PFSK-1 (cell line): ENCODE measurements around the gene LOC128125822.

Experiments used
- FOXP2 ChIP-seq: optimal IDR thresholded peaks from 2 replicates; pipeline ENCODE3; 2011; ENCODE audit warnings: borderline replicate concordance, control low read depth, inconsistent platforms; ENCODE audit not compliant: insufficient read depth; ENCODE audit errors: extremely low read length, extremely low read depth
- POLR2AphosphoS5 ChIP-seq: IDR thresholded peaks from 2 replicates; pipeline ENCODE4 v1.6.1; 2012; ENCODE audit warnings: low read depth, mild to moderate bottlenecking, control low read depth, low read length, moderate library complexity
- REST ChIP-seq, 2 experiments: IDR thresholded peaks; 2 replicates each; pipeline versions ENCODE4 v1.6.1 to v1.8.0; 2011 to 2012; ENCODE audit warnings: low read depth in 2 of 2, low read length in 2 of 2, control low read depth in 1 of 2, inconsistent platforms in 1 of 2, mild to moderate bottlenecking in 1 of 2, moderate library complexity in 1 of 2; ENCODE audit not compliant: insufficient read depth in 1 of 2
- SIN3A ChIP-seq: IDR thresholded peaks from 2 replicates; pipeline ENCODE4 v1.6.1; 2012; ENCODE audit warnings: mild to moderate bottlenecking, low read length, moderate library complexity, borderline replicate concordance; ENCODE audit not compliant: insufficient read depth
- TAF1 ChIP-seq: IDR thresholded peaks from 2 replicates; pipeline ENCODE4 v1.6.1; 2012; ENCODE audit warnings: low read length, control low read depth, borderline replicate concordance; ENCODE audit not compliant: insufficient read depth

GRCh38 chr6:63572747-63573075, 431 bp downstream of the LOC128125822 start:
- TF ChIP-seq REST (IDR thresholded peaks at IDR 0.05; ENCODE audit: insufficient read depth in 1 of 2, low read depth in 2 of 2, low read length in 2 of 2) (no peak), POLR2AphosphoS5 (no peak), TAF1 (no peak), SIN3A (no peak), FOXP2 (no peak)
